ENCODE results near the gene GATA5.
"Not testable (repeated sequence)": the region's sequence is repeated elsewhere in the genome, so short reads cannot be mapped to it uniquely, and the experiment has no call there.

GATA5 gene

GRCh38 chr20:62428396-62429295 lies 47.1 kb downstream of the GATA5 start:
- no peak for DNase-seq (ENCODE audit: low spot score)

GRCh38 chr20:62428002-62428372 lies 47.8 kb downstream of the GATA5 start:
- DNase-seq (ENCODE audit: low spot score), result no peak

- no peak for DNase-seq (ENCODE audit: low spot score)
These were observed 48.4 kb downstream of the GATA5 start, which contains the start of gene RBBP8NL for GRCh38 chr20:62427172-62428001. TSS of gene RBBP8NL (minus strand) at chr20:62427539. CDS start at chr20:62419647, 7,892 bp downstream.

- no peak for DNase-seq (ENCODE audit: low spot score)
These were observed 49.1 kb downstream of the GATA5 start for GRCh38 chr20:62426699-62427131.

- not testable (repeated sequence) for DNase-seq (ENCODE audit: low spot score)
These were observed 49.8 kb downstream of the GATA5 start for GRCh38 chr20:62426059-62426348.

GRCh38 chr20:62425281-62426058 lies 50.3 kb downstream of the GATA5 start:
- no peak for DNase-seq (ENCODE audit: low spot score)

- DNase-seq (ENCODE audit: low spot score), result no peak
These were observed 51.3 kb downstream of the GATA5 start for GRCh38 chr20:62424249-62425107.

GRCh38 chr20:62423326-62423706 lies 52.5 kb downstream of the GATA5 start:
- no peak for DNase-seq (ENCODE audit: low spot score)

- DNase-seq (ENCODE audit: low spot score), result no peak
These were observed 53.0 kb downstream of the GATA5 start for GRCh38 chr20:62422636-62423325.

GRCh38 chr20:62421716-62421990 lies 54.1 kb downstream of the GATA5 start:
- no peak for DNase-seq (ENCODE audit: low spot score)

GRCh38 chr20:62420846-62421715 lies 54.7 kb downstream of the GATA5 start:
- no peak for DNase-seq (ENCODE audit: low spot score)

- DNase-seq (ENCODE audit: low spot score), result no peak
These were observed 56.0 kb downstream of the GATA5 start for GRCh38 chr20:62419759-62420158.

GRCh38 chr20:62418709-62419487 lies 56.9 kb downstream of the GATA5 start:
- no peak for DNase-seq (ENCODE audit: low spot score)

- DNase-seq (ENCODE audit: low spot score), result no peak
These were observed 57.6 kb downstream of the GATA5 start for GRCh38 chr20:62417981-62418708.

- DNase-seq (ENCODE audit: low spot score), result no peak
These were observed 58.9 kb downstream of the GATA5 start for GRCh38 chr20:62416651-62417637.

- no peak for DNase-seq (ENCODE audit: low spot score)
These were observed 60.3 kb downstream of the GATA5 start for GRCh38 chr20:62415354-62416111.

Measured in GM03348 (cell line).